ENCODE data around the gene SNRNP25.

The SNRNP25 gene

GRCh38 chr16:63466-63865 is 9.8 kb downstream of the SNRNP25 start:
- no peak overlapping the region for H3K27ac ChIP-seq (ENCODE audit: low read depth, low read length)
- no peak overlapping the region for H3K4me2 ChIP-seq (ENCODE audit: low read depth, low read length, poor library complexity, severe bottlenecking)
- no peaks in the 10 kb centered on the region for H3K36me3 ChIP-seq (ENCODE audit: low read length)
- no peak overlapping the region for H3K4me3 ChIP-seq (ENCODE audit: insufficient read depth, low read length, poor library complexity, severe bottlenecking)
- no peaks in the 10 kb centered on the region for H4K20me1 ChIP-seq (ENCODE audit: low read depth, low read length)
- TF ChIP-seq EZH2phosphoT487 (conservative IDR thresholded peaks at IDR 0.05; ENCODE audit: low read length) (no peak), CTCF (IDR thresholded peaks at IDR 0.05; ENCODE audit: insufficient read depth, low read length, poor library complexity, severe bottlenecking) (no peak)
- no peaks in the 10 kb centered on the region for H3K27me3 ChIP-seq (ENCODE audit: low read length)
- no peaks in the 10 kb centered on the region for H3K79me2 ChIP-seq (ENCODE audit: insufficient read depth, low read length)
- H3K9ac ChIP-seq (ENCODE audit: low read length), result no peak overlapping the region
- no peak overlapping the region for H2AFZ ChIP-seq (ENCODE audit: low read depth, low read length, severe bottlenecking)
- H3F3A ChIP-seq (ENCODE audit: insufficient read depth), result no peaks in the 10 kb centered on the region
- H3K9me2 ChIP-seq (replicated peaks; ENCODE audit: insufficient read depth, low read length), result no peaks in the 10 kb centered on the region
- H3K9me3 ChIP-seq (ENCODE audit: insufficient read depth, low read length), result no peaks in the 10 kb centered on the region

- H3K9me3 ChIP-seq (ENCODE audit: insufficient read depth, low read length), result no peaks in the 10 kb centered on the region
- H3K9ac ChIP-seq (ENCODE audit: low read length), result no peak overlapping the region
- TF ChIP-seq CTCF (IDR thresholded peaks at IDR 0.05; ENCODE audit: insufficient read depth, low read length, poor library complexity, severe bottlenecking), result no peak
- H2AFZ ChIP-seq (ENCODE audit: low read depth, low read length, severe bottlenecking), result no peak overlapping the region
- no peak overlapping the region for H3K27ac ChIP-seq (ENCODE audit: low read depth, low read length)
- no peaks in the 10 kb centered on the region for H4K20me1 ChIP-seq (ENCODE audit: low read depth, low read length)
- H3K36me3 ChIP-seq (ENCODE audit: low read length), result no peaks in the 10 kb centered on the region
- H3K4me2 ChIP-seq (ENCODE audit: low read depth, low read length, poor library complexity, severe bottlenecking), result no peak overlapping the region
- H3K4me3 ChIP-seq (ENCODE audit: insufficient read depth, low read length, poor library complexity, severe bottlenecking), result no peak overlapping the region
- H3F3A ChIP-seq (ENCODE audit: insufficient read depth), result no peaks in the 10 kb centered on the region
- H3K27me3 ChIP-seq (ENCODE audit: low read length), result no peaks in the 10 kb centered on the region
- no peaks in the 10 kb centered on the region for H3K9me2 ChIP-seq (replicated peaks; ENCODE audit: insufficient read depth, low read length)
- no peaks in the 10 kb centered on the region for H3K79me2 ChIP-seq (ENCODE audit: insufficient read depth, low read length)
Observed at GRCh38 chr16:63998-64913, 10.6 kb downstream of the SNRNP25 start.

GRCh38 chr16:64914-65255 is 11.3 kb downstream of the SNRNP25 start:
- Histone ChIP-seq H4K20me1 (ENCODE audit: low read depth, low read length) (no peaks in the 10 kb centered on the region), H3K4me3 (ENCODE audit: insufficient read depth, low read length, poor library complexity, severe bottlenecking) (no peak overlapping the region), H3K79me2 (ENCODE audit: insufficient read depth, low read length) (no peaks in the 10 kb centered on the region), H3K4me2 (ENCODE audit: low read depth, low read length, poor library complexity, severe bottlenecking) (no peak overlapping the region), H3K27ac (ENCODE audit: low read depth, low read length) (no peak overlapping the region), H3K9me2 (replicated peaks; ENCODE audit: insufficient read depth, low read length) (no peaks in the 10 kb centered on the region), H3K27me3 (ENCODE audit: low read length) (no peaks in the 10 kb centered on the region), H3F3A (ENCODE audit: insufficient read depth) (no peaks in the 10 kb centered on the region), H3K9ac (ENCODE audit: low read length) (no peak overlapping the region), H2AFZ (ENCODE audit: low read depth, low read length, severe bottlenecking) (no peak overlapping the region), H3K9me3 (ENCODE audit: insufficient read depth, low read length) (no peaks in the 10 kb centered on the region), H3K36me3 (ENCODE audit: low read length) (no peaks in the 10 kb centered on the region)
- no peak for TF ChIP-seq EZH2phosphoT487 (conservative IDR thresholded peaks at IDR 0.05; ENCODE audit: low read length)
- no peak for TF ChIP-seq CTCF (IDR thresholded peaks at IDR 0.05; ENCODE audit: insufficient read depth, low read length, poor library complexity, severe bottlenecking)

Data from SU-DHL-6 (cell line).